PFSK-1 (cell line): Measurements from ENCODE around the gene CKAP2L.

Experiments
- FOXP2 ChIP-seq: optimal IDR thresholded peaks from 2 replicates; pipeline ENCODE3; 2011; ENCODE audit warnings: borderline replicate concordance, control low read depth, inconsistent platforms; ENCODE audit not compliant: insufficient read depth; ENCODE audit errors: extremely low read length, extremely low read depth
- POLR2AphosphoS5 ChIP-seq: IDR thresholded peaks from 2 replicates; pipeline ENCODE4 v1.6.1; 2012; ENCODE audit warnings: low read depth, mild to moderate bottlenecking, control low read depth, low read length, moderate library complexity
- SIN3A ChIP-seq: IDR thresholded peaks from 2 replicates; pipeline ENCODE4 v1.6.1; 2012; ENCODE audit warnings: mild to moderate bottlenecking, low read length, moderate library complexity, borderline replicate concordance; ENCODE audit not compliant: insufficient read depth
- TAF1 ChIP-seq: IDR thresholded peaks from 2 replicates; pipeline ENCODE4 v1.6.1; 2012; ENCODE audit warnings: low read length, control low read depth, borderline replicate concordance; ENCODE audit not compliant: insufficient read depth
- TF ChIP-seq, protein P1 (sequence below), 2 experiments: IDR thresholded peaks; 2 replicates each; pipeline versions ENCODE4 v1.6.1 to v1.8.0; 2011 to 2012; ENCODE audit warnings: low read depth in 2 of 2, low read length in 2 of 2, control low read depth in 1 of 2, inconsistent platforms in 1 of 2, mild to moderate bottlenecking in 1 of 2, moderate library complexity in 1 of 2; ENCODE audit not compliant: insufficient read depth in 1 of 2

CKAP2L gene

DNA sequence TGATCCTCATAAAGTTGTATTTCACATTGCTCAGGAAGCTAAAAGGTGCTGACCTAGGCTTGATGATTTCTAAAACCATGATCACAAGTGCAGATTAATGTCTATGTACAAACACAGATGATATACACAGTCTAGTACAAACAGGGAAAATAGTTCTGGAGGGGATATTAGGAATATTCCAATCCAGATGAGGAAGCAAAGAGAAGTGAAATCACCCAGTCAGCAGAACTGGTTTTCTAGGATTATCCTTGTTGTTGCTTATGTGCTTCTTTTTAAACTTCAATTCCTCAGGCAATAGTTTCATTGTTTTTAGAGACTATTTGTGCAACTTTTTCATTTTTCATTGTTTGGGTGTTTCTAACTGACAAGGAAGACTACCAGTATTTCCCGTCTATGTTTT lies 15.2 kb upstream of the CKAP2L start:
- TF ChIP-seq SIN3A, result no peak

DNA sequence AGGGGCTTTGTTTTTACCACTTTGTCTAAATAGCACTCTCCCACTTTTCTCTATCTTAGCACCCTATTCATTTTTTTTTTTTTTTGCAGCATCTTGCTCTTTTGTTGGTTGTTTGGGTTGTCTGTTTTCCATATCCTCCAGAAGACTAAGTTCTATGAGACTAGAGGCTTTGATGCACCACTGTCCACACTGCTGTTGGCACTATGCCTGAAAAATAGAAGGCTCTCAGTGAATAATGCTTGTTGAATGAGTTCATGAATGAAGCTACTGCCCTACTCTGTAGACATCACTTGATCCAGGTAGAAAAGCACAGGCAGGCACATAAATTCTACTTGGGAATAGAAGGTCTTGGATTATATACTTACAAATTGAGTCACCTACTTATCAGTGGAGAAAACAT lies 12.6 kb upstream of the CKAP2L start:
- TF ChIP-seq TAF1, result no peak
- TF ChIP-seq FOXP2, result no peak
- TF ChIP-seq, protein P1, sequence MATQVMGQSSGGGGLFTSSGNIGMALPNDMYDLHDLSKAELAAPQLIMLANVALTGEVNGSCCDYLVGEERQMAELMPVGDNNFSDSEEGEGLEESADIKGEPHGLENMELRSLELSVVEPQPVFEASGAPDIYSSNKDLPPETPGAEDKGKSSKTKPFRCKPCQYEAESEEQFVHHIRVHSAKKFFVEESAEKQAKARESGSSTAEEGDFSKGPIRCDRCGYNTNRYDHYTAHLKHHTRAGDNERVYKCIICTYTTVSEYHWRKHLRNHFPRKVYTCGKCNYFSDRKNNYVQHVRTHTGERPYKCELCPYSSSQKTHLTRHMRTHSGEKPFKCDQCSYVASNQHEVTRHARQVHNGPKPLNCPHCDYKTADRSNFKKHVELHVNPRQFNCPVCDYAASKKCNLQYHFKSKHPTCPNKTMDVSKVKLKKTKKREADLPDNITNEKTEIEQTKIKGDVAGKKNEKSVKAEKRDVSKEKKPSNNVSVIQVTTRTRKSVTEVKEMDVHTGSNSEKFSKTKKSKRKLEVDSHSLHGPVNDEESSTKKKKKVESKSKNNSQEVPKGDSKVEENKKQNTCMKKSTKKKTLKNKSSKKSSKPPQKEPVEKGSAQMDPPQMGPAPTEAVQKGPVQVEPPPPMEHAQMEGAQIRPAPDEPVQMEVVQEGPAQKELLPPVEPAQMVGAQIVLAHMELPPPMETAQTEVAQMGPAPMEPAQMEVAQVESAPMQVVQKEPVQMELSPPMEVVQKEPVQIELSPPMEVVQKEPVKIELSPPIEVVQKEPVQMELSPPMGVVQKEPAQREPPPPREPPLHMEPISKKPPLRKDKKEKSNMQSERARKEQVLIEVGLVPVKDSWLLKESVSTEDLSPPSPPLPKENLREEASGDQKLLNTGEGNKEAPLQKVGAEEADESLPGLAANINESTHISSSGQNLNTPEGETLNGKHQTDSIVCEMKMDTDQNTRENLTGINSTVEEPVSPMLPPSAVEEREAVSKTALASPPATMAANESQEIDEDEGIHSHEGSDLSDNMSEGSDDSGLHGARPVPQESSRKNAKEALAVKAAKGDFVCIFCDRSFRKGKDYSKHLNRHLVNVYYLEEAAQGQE (IDR thresholded peaks at IDR 0.05; ENCODE audit: insufficient read depth in 1 of 2, low read depth in 2 of 2, low read length in 2 of 2), result no peak
- TF ChIP-seq SIN3A, result no peak
- no peak for TF ChIP-seq POLR2AphosphoS5

DNA sequence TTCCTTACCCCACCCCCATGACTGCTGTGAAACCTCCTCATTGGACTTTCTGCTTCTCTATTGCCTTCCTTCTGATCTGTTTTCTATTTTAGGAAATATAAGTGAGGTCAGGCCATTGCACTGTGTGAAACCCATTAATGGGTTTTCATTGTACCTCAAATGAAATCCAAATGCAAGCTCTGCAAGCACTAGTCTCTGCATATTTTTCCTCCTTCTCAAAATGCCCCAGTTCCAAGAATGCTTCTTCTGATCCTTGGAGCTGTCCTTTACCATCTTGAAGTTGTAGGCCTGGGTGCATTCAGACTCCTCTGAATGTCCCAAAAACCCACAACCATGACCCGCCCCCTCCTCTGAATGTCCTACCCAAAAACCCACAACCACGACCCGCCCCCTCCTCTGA lies 11.7 kb upstream of the CKAP2L start:
- no peak for TF ChIP-seq TAF1
- TF ChIP-seq POLR2AphosphoS5, result no peak
- TF ChIP-seq, protein P1 (IDR thresholded peaks at IDR 0.05; ENCODE audit: insufficient read depth in 1 of 2, low read depth in 2 of 2, low read length in 2 of 2), result no peak
- no peak for TF ChIP-seq SIN3A
- no peak for TF ChIP-seq FOXP2

DNA sequence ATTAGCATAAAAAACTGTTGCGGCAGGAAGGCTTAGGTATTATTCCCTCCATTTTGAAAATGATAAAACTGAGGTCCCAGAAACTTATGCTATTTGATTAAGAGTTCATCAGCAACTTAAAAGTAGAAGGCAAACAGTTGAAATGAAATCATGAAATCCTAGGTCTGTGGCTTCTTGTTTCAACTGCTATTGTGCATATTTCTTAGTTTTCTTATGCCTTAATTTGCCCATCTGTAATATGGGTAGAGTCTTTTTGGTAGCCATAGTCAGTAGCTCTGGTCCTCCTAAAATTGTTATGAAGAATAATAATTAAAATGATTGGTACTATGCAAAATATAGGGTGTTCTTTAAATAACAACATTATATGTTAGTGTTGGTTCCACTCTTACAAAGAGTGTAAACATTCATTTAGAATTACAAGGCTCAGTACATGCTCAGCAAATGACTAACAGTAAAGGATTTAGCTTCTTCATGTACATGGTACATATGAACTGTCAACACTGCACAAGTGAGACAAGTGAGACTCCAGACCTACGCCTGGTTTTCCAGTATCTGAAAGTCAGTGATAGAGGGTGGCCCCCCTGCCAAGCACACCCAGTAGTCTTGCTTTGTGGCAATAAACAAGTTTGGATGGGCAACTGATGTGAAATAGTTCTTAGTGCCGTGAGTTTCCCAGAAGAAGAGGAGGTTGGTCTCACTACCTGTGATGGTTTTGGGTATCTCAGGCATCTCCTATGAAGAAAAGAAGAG lies 10.3 kb upstream of the CKAP2L start:
- no peak for TF ChIP-seq SIN3A
- no peak for TF ChIP-seq FOXP2

DNA sequence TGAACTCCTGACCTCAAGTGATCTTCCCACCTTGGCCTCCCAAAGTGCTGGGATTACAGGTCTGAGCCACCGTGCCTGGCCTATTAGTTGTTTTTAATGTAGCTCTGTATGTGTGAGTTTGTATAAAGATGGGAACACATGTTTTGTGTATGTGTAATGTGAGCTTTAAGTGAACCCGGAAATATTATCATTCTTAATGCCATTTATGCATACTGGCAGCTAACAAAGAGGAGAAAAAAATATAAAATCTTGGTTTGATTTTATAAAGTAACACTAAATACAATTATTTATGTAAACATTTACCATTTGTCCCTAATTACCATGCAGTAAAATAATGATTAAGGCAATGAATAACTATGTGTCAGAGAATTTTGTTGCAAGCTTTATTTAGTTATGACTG lies 9.1 kb upstream of the CKAP2L start:
- TF ChIP-seq SIN3A (no peak), FOXP2 (no peak), POLR2AphosphoS5 (no peak), TAF1 (no peak)
- TF ChIP-seq, protein P1 (IDR thresholded peaks at IDR 0.05; ENCODE audit: insufficient read depth in 1 of 2, low read depth in 2 of 2, low read length in 2 of 2), result no peak

DNA sequence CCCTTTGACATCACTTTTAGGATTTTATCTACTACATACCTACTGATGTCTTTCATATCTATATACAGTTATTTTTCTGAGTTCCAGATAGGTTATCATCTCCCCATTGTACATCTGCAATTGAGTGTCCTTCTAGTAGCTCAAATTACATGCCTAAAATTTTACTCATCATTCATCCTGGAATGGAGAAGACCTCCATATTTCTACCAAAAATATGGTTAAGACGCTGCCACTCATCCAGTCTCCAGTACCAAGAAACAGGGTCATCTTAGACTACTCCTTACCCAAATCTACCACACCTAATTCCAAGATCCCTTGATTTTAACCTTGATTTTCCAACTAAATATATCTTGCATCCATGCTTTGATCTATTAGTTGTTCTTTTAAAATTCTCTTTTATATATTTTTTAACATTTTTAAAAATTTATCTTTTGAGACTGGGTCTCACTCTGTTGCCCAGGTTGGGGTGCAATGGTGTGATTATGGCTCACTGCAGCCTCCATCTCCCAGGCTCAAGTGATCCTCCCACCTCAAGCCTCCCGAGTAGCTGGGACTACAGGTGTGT lies 8.6 kb upstream of the CKAP2L start:
- TF ChIP-seq FOXP2 (no peak), TAF1 (no peak), SIN3A (no peak), POLR2AphosphoS5 (no peak)
- TF ChIP-seq, protein P1 (IDR thresholded peaks at IDR 0.05; ENCODE audit: insufficient read depth in 1 of 2, low read depth in 2 of 2, low read length in 2 of 2), result no peak
